ENCODE data around the gene DSG2. TPM values are rescaled to one million over a fixed set of nuclear protein-coding genes. Genes with fewer than 3 reads are reported as not detected.

The DSG2 gene
- total RNA-seq, 5 donors from 2014 or later (not counting 1 experiment from before 2014, with no cell fraction given) = 0.07 to 0.83 (median 0.53) TPM

GRCh38 chr18:31577195-31577594, 79.2 kb downstream of the DSG2 start:
- H3K4me3 Mint-ChIP-seq = no peak overlapping the region
- Histone ChIP-seq H3K9me3 (no peaks in the 10 kb centered on the region), H3K4me1 (ENCODE audit: control insufficient read depth in 1 of 2, extremely low read depth in 1 of 2, insufficient read depth in 2 of 2, low read length in 2 of 2) (no peaks in the 10 kb centered on the region), H3K27ac (ENCODE audit: low read length) (no peak overlapping the region), H3K36me3 (ENCODE audit: control insufficient read depth in 2 of 2, extremely low read depth in 1 of 2, insufficient read depth in 1 of 2, low read length in 1 of 2) (no peaks in the 10 kb centered on the region), H3K4me3 (ENCODE audit: control insufficient read depth in 1 of 2, extremely low read depth in 1 of 2, low read length in 1 of 2) (no peak overlapping the region), H3K27me3 (replicated peaks in 1 of 2; ENCODE audit: control insufficient read depth in 2 of 2, extremely low read depth in 1 of 2, insufficient read depth in 2 of 2, low read length in 1 of 2) (no peaks in the 10 kb centered on the region)
- no peaks in the 10 kb centered on the region for H3K9me3 Mint-ChIP-seq
- H3K4me1 Mint-ChIP-seq = no peaks in the 10 kb centered on the region
- H3K27ac Mint-ChIP-seq = no peak overlapping the region
- H3K36me3 Mint-ChIP-seq = no peaks in the 10 kb centered on the region
- DNase-seq = no peak
- no peaks in the 10 kb centered on the region for H3K27me3 Mint-ChIP-seq
- POLR2A ChIA-PET = no interaction called here
- CTCF ChIA-PET = no interaction called here
- ATAC-seq (replicated peaks in 1 of 4) = no peak
- no CpG with 5 or more reads among the region's 1 CpG for WGBS (ENCODE audit: insufficient coverage)

GRCh38 chr18:31578126-31578525, 80.1 kb downstream of the DSG2 start:
- no peaks in the 10 kb centered on the region for H3K9me3 ChIP-seq
- no peak overlapping the region for H3K27ac Mint-ChIP-seq

GRCh38 chr18:31579375-31579774, 81.4 kb downstream of the DSG2 start:
- DNase-seq (no peak), ATAC-seq (replicated peaks in 1 of 4) (no peak)
- Mint-ChIP-seq H3K36me3 (no peaks in the 10 kb centered on the region), H3K9me3 (no peaks in the 10 kb centered on the region), H3K4me3 (no peak overlapping the region), H3K27ac (no peak overlapping the region), H3K27me3 (peaks cover 0 to 1% of the 10 kb centered on the region in 2 donors), H3K4me1 (no peaks in the 10 kb centered on the region)
- Histone ChIP-seq H3K36me3 (ENCODE audit: control insufficient read depth in 2 of 2, extremely low read depth in 1 of 2, insufficient read depth in 1 of 2, low read length in 1 of 2) (no peaks in the 10 kb centered on the region), H3K9me3 (no peaks in the 10 kb centered on the region), H3K27me3 (replicated peaks in 1 of 2; ENCODE audit: control insufficient read depth in 2 of 2, extremely low read depth in 1 of 2, insufficient read depth in 2 of 2, low read length in 1 of 2) (no peaks in the 10 kb centered on the region), H3K4me3 (ENCODE audit: control insufficient read depth in 1 of 2, extremely low read depth in 1 of 2, low read length in 1 of 2) (no peak overlapping the region), H3K27ac (ENCODE audit: low read length) (no peak overlapping the region), H3K4me1 (ENCODE audit: control insufficient read depth in 1 of 2, extremely low read depth in 1 of 2, insufficient read depth in 2 of 2, low read length in 2 of 2) (no peaks in the 10 kb centered on the region)
- ChIA-PET CTCF (no interaction called here), POLR2A (no interaction called here)
- 100% methylated on average over 2 of the region's 2 CpGs for WGBS (ENCODE audit: insufficient coverage)

More at GRCh38 chr18:31578126-31578525, 80.1 kb downstream of the DSG2 start:
- Histone ChIP-seq H3K27ac (ENCODE audit: low read length) (no peak overlapping the region), H3K4me3 (ENCODE audit: control insufficient read depth in 1 of 2, extremely low read depth in 1 of 2, low read length in 1 of 2) (no peak overlapping the region), H3K4me1 (ENCODE audit: control insufficient read depth in 1 of 2, extremely low read depth in 1 of 2, insufficient read depth in 2 of 2, low read length in 2 of 2) (no peaks in the 10 kb centered on the region), H3K36me3 (ENCODE audit: control insufficient read depth in 2 of 2, extremely low read depth in 1 of 2, insufficient read depth in 1 of 2, low read length in 1 of 2) (no peaks in the 10 kb centered on the region), H3K27me3 (replicated peaks in 1 of 2; ENCODE audit: control insufficient read depth in 2 of 2, extremely low read depth in 1 of 2, insufficient read depth in 2 of 2, low read length in 1 of 2) (no peaks in the 10 kb centered on the region)
- WGBS (ENCODE audit: insufficient coverage) = 83% methylated on average over 4 of the region's 4 CpGs
- no peaks in the 10 kb centered on the region for H3K9me3 Mint-ChIP-seq
- no peaks in the 10 kb centered on the region for H3K4me1 Mint-ChIP-seq
- H3K36me3 Mint-ChIP-seq = no peaks in the 10 kb centered on the region
- ATAC-seq (replicated peaks in 1 of 4) = no peak
- ChIA-PET POLR2A (interaction anchor here in 1 of 2 donors (0.6 kb wide), 1 partner anchor 353 kb away, joined by 3 read pairs; no protein-coding TSS in a partner anchor), CTCF (no interaction called here)
- H3K27me3 Mint-ChIP-seq = no peaks in the 10 kb centered on the region
- H3K4me3 Mint-ChIP-seq = no peak overlapping the region
- DNase-seq = no peak

GRCh38 chr18:31581498-31582197, 83.7 kb downstream of the DSG2 start:
- H3K36me3 ChIP-seq (ENCODE audit: control insufficient read depth in 2 of 2, extremely low read depth in 1 of 2, insufficient read depth in 1 of 2, low read length in 1 of 2) = no peaks in the 10 kb centered on the region
- H3K9me3 ChIP-seq = no peaks in the 10 kb centered on the region
- Mint-ChIP-seq H3K27me3 (peaks cover 0 to 2% of the 10 kb centered on the region in 2 donors), H3K36me3 (no peaks in the 10 kb centered on the region), H3K4me1 (no peaks in the 10 kb centered on the region), H3K27ac (no peak overlapping the region), H3K4me3 (no peak overlapping the region), H3K9me3 (no peaks in the 10 kb centered on the region)
- H3K27ac ChIP-seq (ENCODE audit: low read length) = no peak overlapping the region
- CTCF ChIA-PET = no interaction called here
- no CpG with 5 or more reads among the region's 4 CpGs for WGBS (ENCODE audit: insufficient coverage)
- ATAC-seq (replicated peaks in 1 of 4) = no peak
- H3K4me1 ChIP-seq (ENCODE audit: control insufficient read depth in 1 of 2, extremely low read depth in 1 of 2, insufficient read depth in 2 of 2, low read length in 2 of 2) = no peaks in the 10 kb centered on the region
- no peaks in the 10 kb centered on the region for H3K27me3 ChIP-seq (replicated peaks in 1 of 2; ENCODE audit: control insufficient read depth in 2 of 2, extremely low read depth in 1 of 2, insufficient read depth in 2 of 2, low read length in 1 of 2)
- DNase-seq = no peak
- no peak overlapping the region for H3K4me3 ChIP-seq (ENCODE audit: control insufficient read depth in 1 of 2, extremely low read depth in 1 of 2, low read length in 1 of 2)
- POLR2A ChIA-PET = no interaction called here

GRCh38 chr18:31583185-31583854, 85.3 kb downstream of the DSG2 start:
- no peak overlapping the region for H3K4me3 ChIP-seq (ENCODE audit: control insufficient read depth in 1 of 2, extremely low read depth in 1 of 2, low read length in 1 of 2)
- 93% methylated on average over 4 of the region's 5 CpGs for WGBS (ENCODE audit: insufficient coverage)
- H3K27me3 ChIP-seq (replicated peaks in 1 of 2; ENCODE audit: control insufficient read depth in 2 of 2, extremely low read depth in 1 of 2, insufficient read depth in 2 of 2, low read length in 1 of 2) = no peaks in the 10 kb centered on the region
- no peaks in the 10 kb centered on the region for H3K9me3 ChIP-seq
- H3K27ac Mint-ChIP-seq = no peak overlapping the region
- DNase-seq (no peak), ATAC-seq (replicated peaks in 1 of 4) (no peak)
- no peaks in the 10 kb centered on the region for H3K36me3 Mint-ChIP-seq
- ChIA-PET POLR2A (no interaction called here), CTCF (no interaction called here)
- no peak overlapping the region for H3K27ac ChIP-seq (ENCODE audit: low read length)
- H3K9me3 Mint-ChIP-seq = no peaks in the 10 kb centered on the region
- no peak overlapping the region for H3K4me3 Mint-ChIP-seq
- no peaks in the 10 kb centered on the region for H3K36me3 ChIP-seq (ENCODE audit: control insufficient read depth in 2 of 2, extremely low read depth in 1 of 2, insufficient read depth in 1 of 2, low read length in 1 of 2)
- H3K4me1 ChIP-seq (ENCODE audit: control insufficient read depth in 1 of 2, extremely low read depth in 1 of 2, insufficient read depth in 2 of 2, low read length in 2 of 2) = no peaks in the 10 kb centered on the region
- H3K4me1 Mint-ChIP-seq = no peaks in the 10 kb centered on the region
- H3K27me3 Mint-ChIP-seq = peaks cover under 1 to 2% of the 10 kb centered on the region in 2 donors

- ChIA-PET CTCF (interaction anchor here (0.6 kb wide), 2 partner anchors 23 to 942 kb away, joined by 3 read pairs; no protein-coding TSS in a partner anchor), POLR2A (no interaction called here)
- no peaks in the 10 kb centered on the region for H3K4me1 ChIP-seq (ENCODE audit: control insufficient read depth in 1 of 2, extremely low read depth in 1 of 2, insufficient read depth in 2 of 2, low read length in 2 of 2)
- no peak overlapping the region for H3K27ac ChIP-seq (ENCODE audit: low read length)
- peaks cover 2 to 6% of the 10 kb centered on the region in 2 donors for H3K27me3 Mint-ChIP-seq
- H3K27me3 ChIP-seq (replicated peaks in 1 of 2; ENCODE audit: control insufficient read depth in 2 of 2, extremely low read depth in 1 of 2, insufficient read depth in 2 of 2, low read length in 1 of 2) = no peaks in the 10 kb centered on the region
- WGBS (ENCODE audit: insufficient coverage) = no CpG with 5 or more reads among the region's 5 CpGs
- no peaks in the 10 kb centered on the region for H3K4me1 Mint-ChIP-seq
- no peaks in the 10 kb centered on the region for H3K36me3 ChIP-seq (ENCODE audit: control insufficient read depth in 2 of 2, extremely low read depth in 1 of 2, insufficient read depth in 1 of 2, low read length in 1 of 2)
- ATAC-seq (replicated peaks in 1 of 4) (no peak), DNase-seq (no peak)
- H3K36me3 Mint-ChIP-seq = no peaks in the 10 kb centered on the region
- no peak overlapping the region for H3K4me3 ChIP-seq (ENCODE audit: control insufficient read depth in 1 of 2, extremely low read depth in 1 of 2, low read length in 1 of 2)
- no peaks in the 10 kb centered on the region for H3K9me3 ChIP-seq
- H3K27ac Mint-ChIP-seq = no peak overlapping the region
- no peaks in the 10 kb centered on the region for H3K9me3 Mint-ChIP-seq
- no peak overlapping the region for H3K4me3 Mint-ChIP-seq
Observed at GRCh38 chr18:31585991-31586390, 88.0 kb downstream of the DSG2 start.
